ENCODE data around the gene LRRC14B. TPM values are rescaled to one million over a fixed set of nuclear protein-coding genes. Genes with fewer than 3 reads are reported as not detected.

LRRC14B gene
- not detected in 2 replicates for total RNA-seq

DNA sequence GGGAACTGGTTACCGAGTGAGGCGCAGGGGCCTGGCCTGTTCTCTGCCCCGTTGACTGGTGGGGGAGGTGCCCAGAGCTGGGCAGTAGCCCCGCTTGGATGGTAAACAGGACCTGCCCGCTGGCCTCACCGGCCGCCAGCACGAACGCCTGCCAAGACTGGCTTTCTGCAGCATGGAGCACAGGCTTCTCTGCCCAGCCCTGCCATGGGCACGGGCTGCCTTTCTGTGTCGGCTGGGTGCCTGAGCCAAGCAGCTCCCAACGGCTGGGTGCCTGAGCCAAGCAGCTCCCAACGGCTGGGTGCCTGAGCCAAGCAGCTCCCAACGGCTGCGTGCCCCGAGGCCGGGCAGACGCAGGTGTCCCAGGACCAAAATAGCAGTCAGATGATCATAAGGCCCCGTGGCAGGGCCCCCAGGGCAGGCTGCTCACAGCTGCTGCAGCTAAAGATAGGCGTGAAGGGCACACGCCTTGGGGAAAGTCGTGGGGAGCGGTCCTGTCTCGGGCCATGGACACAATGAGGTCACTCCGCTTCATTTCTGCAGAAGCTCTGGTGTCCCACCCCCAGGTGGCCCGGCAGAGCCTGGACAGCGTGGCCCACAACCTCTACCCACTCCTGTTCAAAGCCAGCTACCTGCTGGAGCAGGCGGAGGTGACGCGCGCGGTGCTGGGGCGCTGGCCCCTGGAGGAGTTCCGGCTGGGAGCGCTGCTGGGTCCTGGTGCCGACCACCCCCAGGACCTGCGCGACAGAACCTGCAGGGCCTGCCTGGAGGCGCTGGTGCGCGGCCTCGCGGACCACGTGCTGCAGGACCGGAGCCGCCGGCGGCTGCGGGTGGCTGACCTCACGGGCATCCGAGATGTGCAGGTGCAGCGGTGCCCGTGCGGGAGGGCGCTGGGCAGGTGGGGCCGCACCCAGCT is at the start of gene LRRC14B:
LRRC14B (plus strand) TSS at position 460 of the 913 bp plus-strand sequence; CDS start at position 504, 44 bp downstream.
- intact Hi-C loops (cut with micrococcal nuclease): no loop called here

DNA sequence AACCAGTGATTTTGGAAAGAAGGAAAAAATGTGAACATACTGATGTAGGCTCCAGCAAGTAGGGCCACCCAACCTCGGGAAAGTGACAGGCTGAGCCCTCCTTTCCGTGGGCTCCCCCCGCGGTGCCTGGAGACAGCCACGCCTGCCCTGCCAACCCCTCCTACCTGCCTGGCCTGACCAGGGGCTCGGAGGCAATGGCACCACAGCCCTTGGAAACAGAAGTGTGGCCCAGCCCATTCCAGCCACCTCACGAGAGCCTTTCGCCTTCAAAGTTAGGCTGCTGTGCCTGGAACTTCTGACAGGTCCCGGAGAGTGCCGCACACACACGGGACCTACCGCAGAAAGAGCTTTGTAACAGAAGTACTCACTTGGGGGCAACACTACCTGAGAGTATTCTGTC is 49.5 kb upstream of the LRRC14B start:
- intact Hi-C loops (cut with micrococcal nuclease): no loop called here

DNA sequence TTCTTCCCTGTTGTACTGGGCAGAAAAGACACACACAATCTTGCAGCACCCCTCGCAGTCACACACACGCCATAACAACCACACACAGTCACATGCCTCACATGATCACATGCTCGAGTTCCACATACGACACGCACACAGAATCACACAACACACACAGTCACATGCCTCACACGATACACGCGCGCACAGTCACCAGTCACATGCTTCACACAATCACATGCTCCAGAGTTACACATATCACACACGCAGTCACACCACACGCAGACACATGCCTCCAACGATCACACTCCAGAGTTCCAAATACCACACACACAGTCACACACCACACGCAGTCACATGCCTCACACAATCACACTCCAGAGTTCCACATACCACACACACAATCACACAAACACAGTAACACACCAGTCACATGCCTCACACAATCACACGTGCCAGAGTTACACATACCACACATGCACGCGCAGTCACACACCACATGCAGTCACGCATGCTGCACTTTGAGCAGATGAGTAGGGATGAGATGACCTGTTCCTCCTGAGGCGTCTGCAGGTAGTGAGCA is 49.0 kb upstream of the LRRC14B start:
- intact Hi-C loops (cut with micrococcal nuclease): no loop called here

DNA sequence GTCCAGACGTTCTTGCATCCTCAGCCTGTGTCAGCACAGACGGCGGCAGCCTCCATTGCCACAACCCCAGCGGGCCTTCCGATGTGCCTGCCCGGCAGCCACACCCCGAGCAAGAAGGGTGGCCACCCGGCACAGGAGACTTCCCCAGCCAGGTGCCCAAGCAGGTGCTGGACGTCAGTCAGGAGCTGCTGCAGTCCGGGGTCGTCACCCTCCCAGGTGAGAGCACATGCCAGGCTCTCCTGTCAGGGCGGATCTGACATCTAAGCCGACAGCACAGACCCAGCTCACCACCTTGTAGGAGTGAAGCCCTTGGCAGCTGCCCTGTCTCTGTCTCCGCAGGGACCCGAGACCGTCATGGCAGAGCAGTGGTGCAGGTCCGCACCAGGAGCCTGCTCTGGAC is 48.3 kb upstream of the LRRC14B start:
- intact Hi-C loops (cut with micrococcal nuclease): no loop called here

DNA sequence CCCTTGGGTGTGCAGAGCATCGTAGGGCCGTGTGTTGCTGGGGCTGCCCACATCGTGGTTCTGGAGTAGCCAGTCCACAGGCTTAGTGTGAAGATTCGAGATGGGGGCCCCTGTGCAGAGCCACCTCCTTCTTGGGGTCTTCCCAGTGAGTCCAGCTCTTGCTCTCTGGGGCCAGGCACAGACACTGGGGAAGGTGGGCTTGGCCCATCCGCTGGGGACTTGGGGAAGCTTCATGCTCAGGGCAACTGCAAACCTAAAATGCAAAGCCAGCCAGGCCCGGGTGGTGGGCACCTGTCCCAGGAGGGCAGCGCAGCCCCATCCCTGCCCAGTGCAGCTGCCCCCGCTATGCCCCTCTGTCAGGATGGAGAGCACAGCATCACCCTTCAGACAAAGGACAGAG is 46.4 kb upstream of the LRRC14B start:
- intact Hi-C loops (cut with micrococcal nuclease): no loop called here

DNA sequence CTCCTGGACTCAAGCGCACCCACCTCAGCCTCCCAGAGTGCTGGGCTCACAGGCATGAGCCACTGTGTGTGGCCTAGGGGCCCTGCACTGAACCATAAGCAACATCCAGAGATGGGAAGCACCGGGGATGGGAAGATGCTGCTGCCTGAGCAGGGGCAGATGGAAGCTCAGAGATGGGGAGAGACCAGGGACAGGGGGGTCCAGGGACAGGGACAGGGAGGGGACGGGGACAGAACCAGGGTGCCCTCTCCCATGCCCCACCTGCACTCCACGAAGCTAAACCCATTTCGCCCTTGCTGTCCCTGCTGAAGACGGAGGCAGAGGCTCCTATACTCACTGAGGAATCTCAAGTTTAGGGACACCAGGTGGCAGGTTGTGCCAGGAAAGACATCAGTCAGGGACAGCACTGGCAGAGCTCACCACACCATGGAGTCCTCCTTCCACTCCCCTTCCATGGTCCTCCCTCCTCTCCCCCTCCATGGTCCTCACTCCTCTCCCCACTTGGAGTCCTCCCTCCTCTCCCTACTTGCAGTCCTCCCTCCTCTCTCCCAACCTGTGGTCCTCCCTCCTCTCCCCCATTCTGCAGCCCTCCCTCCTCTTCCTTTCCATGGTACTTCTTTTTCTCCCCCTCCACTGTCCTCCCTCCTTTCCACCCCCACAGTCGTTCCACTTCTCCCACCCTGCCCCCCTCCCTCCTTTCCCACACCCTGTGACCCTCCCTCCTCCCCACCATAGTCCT is 45.5 kb upstream of the LRRC14B start:
- intact Hi-C loops (cut with micrococcal nuclease): no loop called here

DNA sequence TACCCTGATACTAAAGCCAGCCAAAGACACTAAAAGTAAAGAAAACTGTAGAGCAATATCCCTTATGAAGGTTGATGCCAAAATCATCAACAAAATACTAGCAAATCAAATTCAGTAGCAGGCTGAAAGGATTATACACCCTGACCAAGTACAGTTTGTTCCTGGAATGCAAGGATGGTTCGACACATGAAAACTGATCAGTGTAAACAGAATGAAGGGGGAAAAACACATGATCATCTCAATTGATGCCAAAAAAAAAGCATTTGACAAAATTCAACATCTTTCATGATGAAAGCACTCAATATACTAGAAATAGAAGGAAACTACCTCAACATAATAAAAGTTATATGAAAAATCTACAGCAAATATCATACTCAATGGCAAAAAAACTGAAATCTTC is 43.5 kb upstream of the LRRC14B start:
- intact Hi-C loops (cut with micrococcal nuclease): no loop called here

DNA sequence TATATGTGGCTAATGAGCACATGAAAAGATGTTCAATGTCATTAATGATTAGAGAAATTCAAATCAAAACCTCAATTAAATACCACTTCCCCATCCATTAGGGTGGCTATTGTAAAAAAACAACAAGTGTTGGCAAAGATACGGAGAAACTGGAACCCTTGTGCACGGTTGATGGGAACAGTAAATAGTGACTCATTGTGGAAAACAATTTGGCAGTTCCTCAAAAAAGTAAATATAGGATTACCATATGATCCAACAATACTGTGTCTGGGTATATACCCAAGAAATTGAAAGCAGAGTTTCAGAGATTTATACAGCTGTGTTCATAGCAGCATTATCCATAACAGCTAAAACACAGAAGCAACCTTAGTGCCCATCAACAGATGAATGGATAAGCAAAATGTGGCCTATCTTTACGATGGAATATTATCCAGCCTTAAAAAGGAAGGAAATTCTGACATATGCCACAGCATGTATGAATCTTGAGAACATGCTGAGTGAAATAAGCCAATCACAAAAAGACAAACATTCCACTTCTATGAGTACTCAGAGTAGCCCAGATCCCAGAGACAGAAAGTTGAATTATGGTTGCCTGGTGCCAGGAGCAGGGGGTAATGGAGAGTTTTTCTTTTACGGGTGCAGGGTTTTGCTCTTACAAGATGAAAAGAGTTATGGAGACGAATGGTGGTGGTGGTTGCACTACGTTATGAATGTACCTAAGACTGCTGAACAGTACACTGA is 41.4 kb upstream of the LRRC14B start:
- intact Hi-C loops (cut with micrococcal nuclease): no loop called here

DNA sequence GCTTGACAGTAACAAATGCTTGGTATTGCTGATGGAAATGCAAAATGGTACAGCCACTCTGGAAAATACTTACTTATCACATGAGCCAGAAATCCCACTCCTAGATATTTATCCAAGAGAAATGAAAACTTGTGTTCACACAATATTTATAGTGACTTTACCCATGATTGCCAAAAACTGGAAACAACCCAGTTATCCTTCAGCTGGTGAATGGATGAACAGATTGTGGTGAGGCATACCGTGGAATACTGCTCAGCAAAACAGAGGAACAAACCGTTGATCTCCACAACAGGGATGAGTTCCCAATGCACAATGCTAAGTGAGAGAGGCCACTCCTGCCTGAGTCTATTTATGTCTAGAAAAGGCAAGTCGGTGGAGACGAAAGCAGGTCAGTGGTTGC is 40.5 kb upstream of the LRRC14B start:
- intact Hi-C loops (cut with micrococcal nuclease): no loop called here

DNA sequence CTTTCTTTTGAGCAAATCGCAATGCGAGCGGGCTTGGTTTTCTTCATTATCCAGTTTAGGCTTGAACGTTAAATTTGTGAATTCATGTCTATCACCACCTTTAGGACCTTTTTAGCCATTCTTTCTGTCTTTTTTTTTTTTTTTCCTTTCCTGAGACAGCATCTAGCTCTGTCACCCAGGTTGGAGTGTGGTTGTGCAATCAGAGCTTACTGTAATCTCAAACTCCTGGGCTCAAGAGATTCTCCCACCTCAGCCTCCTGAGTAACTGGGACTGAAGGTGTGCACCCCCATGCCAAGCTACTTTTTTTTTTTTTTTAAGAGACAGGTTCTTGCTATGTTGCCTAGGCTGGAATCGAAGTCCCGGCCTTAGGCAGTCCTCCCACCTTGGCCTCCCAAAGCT is 39.2 kb upstream of the LRRC14B start:
- intact Hi-C loops (cut with micrococcal nuclease): no loop called here

DNA sequence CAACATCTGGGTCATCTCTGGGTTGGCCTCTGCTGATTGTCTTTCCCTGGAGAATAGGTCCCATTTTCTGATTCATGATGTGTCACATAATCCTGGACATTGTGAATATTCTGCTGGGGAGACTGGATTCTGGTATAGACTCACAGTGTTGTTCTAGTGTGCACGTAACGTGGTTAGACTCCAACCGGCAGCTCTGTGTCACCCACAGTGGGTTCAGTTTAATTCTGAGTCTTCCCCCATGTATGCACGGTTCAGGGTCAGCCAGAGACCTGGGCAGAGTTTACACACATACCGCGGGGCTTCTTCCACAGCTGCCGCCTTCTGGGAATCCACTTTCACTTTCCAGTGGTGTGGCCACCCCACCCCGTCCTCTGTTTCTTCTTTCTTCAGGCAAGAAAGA is 38.0 kb upstream of the LRRC14B start:
- intact Hi-C loops (cut with micrococcal nuclease): no loop called here

DNA sequence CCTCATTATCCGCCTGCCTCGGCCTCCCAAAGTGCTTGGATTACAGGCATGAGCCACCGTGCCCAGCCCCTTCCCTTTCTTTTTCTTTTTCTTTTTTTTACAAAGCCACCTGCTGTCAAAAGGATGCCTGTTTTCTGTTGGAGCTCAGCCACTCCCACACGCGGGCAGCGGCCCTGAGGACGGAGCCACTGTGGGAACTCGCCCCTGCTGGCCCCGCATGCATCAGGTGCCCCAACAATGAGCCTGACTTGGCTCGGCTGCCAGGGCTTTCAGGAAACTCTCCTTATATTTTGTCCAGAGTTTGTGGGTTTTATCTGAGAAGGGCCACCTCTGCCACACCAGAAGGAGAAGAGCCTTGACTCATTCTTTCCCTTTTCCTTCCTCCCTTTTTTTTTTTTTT is 37.1 kb upstream of the LRRC14B start:
- intact Hi-C loops (cut with micrococcal nuclease): no loop called here

DNA sequence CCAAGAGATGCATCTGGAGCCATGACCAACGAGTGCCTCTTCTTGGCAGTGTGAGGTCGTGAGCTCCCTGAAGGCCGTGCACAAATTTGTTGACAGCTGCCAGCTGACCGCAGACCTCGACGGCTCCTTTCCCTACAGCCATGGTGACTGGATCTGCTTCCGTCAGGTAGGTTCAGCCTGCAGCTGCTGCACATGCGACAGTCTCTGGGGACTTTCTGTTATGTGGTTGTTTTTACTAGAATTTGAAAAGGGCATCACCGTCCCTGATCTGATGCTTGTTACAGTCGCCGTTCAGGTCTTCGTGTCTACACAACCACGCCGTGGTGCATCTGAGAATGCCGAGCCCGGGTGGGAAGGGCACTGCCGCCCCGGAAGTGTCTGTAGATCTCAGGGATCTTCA is 36.5 kb upstream of the LRRC14B start:
- intact Hi-C loops (cut with micrococcal nuclease): no loop called here

DNA sequence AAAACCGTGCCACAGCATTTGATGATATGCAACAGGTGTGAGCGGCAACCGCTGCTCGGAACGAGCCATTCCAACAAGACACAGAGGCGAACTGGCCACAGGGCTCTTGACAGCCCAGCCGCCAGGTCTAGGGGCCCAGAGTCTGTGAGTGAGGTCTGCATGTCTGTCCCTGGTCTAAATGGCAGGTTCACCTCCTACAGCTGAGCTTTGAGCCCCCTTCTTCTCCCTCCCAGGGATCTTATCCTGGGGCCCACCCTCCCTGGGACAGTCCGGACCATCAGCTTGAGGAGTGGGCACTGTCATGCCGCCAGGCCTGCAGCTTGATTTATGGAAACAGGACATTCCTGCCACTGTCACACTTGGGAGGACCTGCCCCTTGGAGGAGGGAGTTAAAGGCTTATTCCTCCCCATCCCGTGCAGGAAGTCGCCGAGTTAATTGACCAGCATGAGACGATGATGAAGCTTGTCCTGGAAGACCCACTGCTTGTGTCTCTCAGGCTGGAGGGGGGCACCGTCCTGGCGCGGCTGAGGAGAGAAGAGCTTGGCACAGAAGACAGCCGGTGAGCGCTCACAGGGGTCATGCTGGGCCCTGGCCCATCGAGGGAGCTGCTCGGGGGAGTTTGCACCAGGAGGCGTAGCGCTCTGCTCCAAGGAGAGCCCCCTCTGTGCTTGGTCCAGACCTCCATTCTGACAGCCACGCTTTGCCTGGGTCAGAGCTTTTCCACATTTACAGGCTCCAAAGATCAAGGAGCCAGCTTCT is 35.5 kb upstream of the LRRC14B start:
- intact Hi-C loops (cut with micrococcal nuclease): no loop called here

DNA sequence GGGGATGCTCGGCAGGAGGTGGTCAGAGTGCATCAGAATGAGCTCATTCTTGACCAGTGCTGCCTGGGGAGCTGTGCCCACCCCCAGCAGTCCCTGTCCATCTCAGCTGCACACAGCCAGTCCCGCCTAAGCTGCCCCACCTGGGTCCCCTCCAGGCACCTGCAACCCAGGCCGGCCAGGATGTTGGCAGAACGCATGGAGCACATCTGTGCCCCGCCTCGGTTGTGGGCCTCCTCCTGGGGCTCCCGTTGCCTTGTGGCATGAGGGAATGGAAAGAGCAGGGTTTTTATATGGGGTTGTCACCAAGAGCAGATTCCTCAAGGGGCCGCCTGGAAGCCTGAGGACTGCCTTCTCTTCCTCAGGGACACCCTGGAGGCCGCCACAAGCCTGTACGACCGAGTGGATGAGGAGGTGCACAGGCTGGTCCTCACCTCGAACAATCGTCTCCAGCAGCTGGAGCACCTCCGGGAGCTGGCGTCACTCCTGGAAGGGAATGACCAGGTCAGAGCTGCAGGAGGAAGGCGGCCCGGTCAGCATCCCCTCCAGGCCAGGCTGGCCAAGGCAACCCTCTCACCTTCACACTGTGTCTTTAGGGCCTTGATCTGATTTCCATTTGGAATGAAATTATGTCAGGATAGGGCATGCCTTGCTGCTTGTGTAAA is 34.8 kb upstream of the LRRC14B start:
- intact Hi-C loops (cut with micrococcal nuclease): no loop called here

DNA sequence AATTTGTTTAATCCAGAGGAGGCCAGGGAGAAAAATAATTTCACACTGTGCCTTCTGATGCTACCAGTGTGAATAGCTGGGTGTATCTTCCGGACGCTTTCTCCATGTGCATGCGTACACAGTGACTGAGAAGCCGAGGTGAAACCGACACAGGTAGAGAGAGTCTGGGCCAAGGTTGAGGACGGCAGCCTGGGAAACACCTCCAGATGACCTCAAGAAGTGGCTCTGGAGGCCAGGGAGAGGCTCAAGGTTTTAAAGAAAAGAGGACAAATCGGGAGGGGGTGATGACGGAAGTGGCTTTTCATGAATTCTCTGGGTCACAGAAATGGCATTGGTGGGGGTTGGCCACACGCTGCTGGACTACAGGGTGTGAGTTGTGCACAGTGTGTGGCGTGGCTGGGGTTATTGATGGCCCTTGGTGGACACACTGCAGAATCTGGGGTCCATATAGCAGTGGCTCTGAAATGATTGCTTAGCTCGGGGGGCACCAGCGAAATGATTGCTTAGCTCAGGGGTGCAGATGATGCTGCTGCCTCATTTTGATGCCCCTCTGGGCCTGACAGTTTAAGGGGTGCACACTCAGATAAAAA is 34.1 kb upstream of the LRRC14B start:
- intact Hi-C loops (cut with micrococcal nuclease): no loop called here

DNA sequence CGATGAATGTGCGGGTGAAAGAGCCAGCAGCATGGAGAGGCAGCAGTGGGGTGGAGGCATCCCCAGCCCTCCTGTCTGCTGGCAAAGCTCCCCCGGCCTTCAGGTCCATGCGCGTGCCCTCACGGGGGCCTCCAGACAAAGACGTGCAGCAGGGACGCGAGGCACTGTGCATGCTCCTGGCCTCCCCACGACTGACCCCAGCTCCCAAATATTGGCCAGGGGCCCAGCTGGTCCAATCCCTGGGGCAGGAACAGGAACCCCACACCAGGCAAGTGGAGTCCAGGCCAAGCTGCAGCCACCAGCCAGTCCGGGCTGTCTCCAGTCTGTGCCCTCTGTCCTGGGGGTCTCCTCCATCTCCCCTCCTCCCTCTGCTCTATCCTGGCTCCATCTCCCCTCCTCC is 33.5 kb upstream of the LRRC14B start:
- intact Hi-C loops (cut with micrococcal nuclease): no loop called here

DNA sequence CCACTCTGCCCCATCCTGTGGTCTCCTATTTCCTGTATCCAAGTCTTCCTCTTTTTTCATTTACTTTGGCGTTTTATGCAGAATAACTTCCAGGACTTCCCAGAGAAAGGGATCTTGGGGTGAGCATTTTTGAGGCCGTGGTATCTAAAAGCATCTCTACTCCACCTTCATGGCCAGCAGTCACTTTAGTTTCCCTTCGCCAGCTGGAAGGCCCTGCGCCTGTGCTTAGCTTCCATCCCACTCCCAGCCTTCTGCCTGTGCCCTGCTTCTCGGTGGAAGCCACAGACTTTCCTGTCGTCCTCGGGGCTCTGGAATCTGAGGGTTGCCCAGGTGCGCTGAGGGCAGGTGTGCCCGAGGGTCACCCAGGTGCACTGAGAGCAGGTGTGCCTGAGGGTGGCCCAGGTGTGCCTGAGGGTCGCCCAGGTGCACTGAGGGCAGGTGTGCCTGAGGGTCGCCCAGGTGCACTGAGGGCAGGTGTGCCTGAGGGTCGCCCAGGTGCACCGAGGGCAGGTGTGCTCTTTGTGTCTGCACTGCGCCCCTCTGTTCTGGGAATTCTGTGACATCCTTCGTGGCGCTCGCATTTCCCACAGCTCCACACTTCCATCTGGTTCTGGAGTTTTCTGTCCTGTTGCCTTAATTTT is 32.4 kb upstream of the LRRC14B start:
- intact Hi-C loops (cut with micrococcal nuclease): no loop called here

DNA sequence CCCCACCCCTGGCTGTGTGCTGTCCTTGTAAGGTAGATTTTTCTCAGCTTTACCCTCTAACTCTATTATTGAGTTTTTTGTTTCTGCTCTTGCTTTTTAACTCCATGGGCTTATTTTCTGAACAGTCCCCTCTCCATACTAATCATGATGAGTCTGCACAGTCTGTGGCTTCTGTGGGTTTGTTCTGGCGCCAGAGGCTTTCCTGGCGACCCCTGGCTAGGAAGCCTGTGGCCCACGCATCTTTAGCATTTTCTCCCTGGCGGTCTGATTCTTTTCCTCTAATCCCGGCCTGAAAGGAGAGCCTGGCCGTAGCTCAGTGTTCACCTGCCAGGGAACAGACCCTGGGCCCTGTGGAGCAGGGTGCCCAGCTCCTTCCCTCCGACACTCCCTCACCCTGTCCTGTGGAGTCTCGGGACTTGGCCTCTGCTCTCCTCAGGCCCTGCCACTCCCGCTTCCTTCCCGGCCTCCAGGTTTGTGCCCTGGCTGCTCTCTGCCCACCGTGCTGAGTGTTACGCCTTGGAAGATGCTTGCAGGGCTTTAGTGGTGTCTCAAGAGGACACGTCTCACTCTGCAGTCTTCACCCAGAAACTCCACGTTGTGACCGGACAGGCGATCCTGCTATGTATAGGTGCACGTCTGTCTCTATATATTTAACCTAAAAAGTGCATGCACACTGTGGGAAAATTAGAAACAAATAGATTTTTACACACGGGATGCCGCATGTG is 31.7 kb upstream of the LRRC14B start:
- intact Hi-C loops (cut with micrococcal nuclease): no loop called here

All from T-helper 2 cell treated with Interferon-gamma antibody and Interleukin-4, amounts not matched to agents 100 ng/mL and 5 ng/mL, for 36 hours (primary cell).